Left renal cortex interstitium (tissue), 4 donors: ENCODE measurements around the gene ZNF319. TPM values are rescaled to one million over a fixed set of nuclear protein-coding genes. Genes with fewer than 3 reads are reported as not detected.
"Not testable (repeated sequence)": the region's sequence is repeated elsewhere in the genome, so short reads cannot be mapped to it uniquely, and the experiment has no call there.

Source experiments
- DNase-seq, 4 donors: peaks; one replicate each; pipeline ENCODE4 v3.0.0-alpha.2; 2013; ENCODE audit warnings: low read depth in 4 of 4, low spot score in 2 of 4, missing footprints in 1 of 4
- polyA plus RNA-seq, 4 donors: library from polyadenylated mRNA; unstranded; fragments of 120-200 nt; gene quantifications; one replicate each; pipeline ENCODE4 v1.2.1, GENCODE V29; 2013; ENCODE audit not compliant: insufficient read length in 4 of 4

Gene ZNF319
- polyA plus RNA-seq, 4 donors, result 8.9 to 14.6 (median 11.6) TPM

GRCh38 chr16:58022601-58023371, 22.3 kb upstream of the ZNF319 start:
- no peak for DNase-seq

GRCh38 chr16:58021661-58022551, 21.4 kb upstream of the ZNF319 start:
- no peak for DNase-seq

- no peak for DNase-seq
Measured at GRCh38 chr16:58020628-58021521, 20.4 kb upstream of the ZNF319 start.

GRCh38 chr16:58019866-58020538, 19.5 kb upstream of the ZNF319 start:
- no peak for DNase-seq

- DNase-seq, result no peak
Measured at GRCh38 chr16:58018803-58019202, 18.3 kb upstream of the ZNF319 start.

- DNase-seq, result no peak
Measured at GRCh38 chr16:58016840-58017446, 16.5 kb upstream of the ZNF319 start.

- DNase-seq, result no peak
Measured at GRCh38 chr16:58013201-58013956, 12.9 kb upstream of the ZNF319 start.

GRCh38 chr16:58012481-58012880, 12.0 kb upstream of the ZNF319 start:
- no peak for DNase-seq

GRCh38 chr16:58011652-58012051, 11.2 kb upstream of the ZNF319 start:
- DNase-seq, result no peak

GRCh38 chr16:58010886-58011285, 10.4 kb upstream of the ZNF319 start:
- DNase-seq, result no peak

GRCh38 chr16:58009856-58010416, 9.5 kb upstream of the ZNF319 start:
- no peak for DNase-seq

GRCh38 chr16:58004736-58005135, 4.3 kb upstream of the ZNF319 start:
- DNase-seq, result not testable (repeated sequence)

- DNase-seq, result no peak
Measured at GRCh38 chr16:58002936-58003335, 2.5 kb upstream of the ZNF319 start.

- no peak for DNase-seq
Measured at GRCh38 chr16:58002416-58002800, 1.9 kb upstream of the ZNF319 start.

- no peak for DNase-seq
Measured at GRCh38 chr16:58001781-58002415, 1.4 kb upstream of the ZNF319 start.

GRCh38 chr16:58000706-58001676, 519 bp upstream of the ZNF319 start, which contains the start of gene USB1:
USB1 (plus strand) TSS chr16:58001407; CDS start chr16:58001484, 77 bp downstream.
- peak in 2 of 4 donors; percentile 55 to 78 for DNase-seq
